ENCODE data around the gene MKRN1. TPM values are rescaled to one million over a fixed set of nuclear protein-coding genes. Genes with fewer than 3 reads are reported as not detected.
"Not testable (repeated sequence)": the region's sequence is repeated elsewhere in the genome, so short reads cannot be mapped to it uniquely, and the experiment has no call there.

The MKRN1 gene
- total and polyA plus RNA-seq, 3 experiments from 2014 or later = 66.3 to 115 (median 67.5) TPM

GRCh38 chr7:140518370-140519006 is 39.2 kb upstream of the MKRN1 start:
- H3K36me3 Mint-ChIP-seq = no peaks in the 10 kb centered on the region
- no peak overlapping the region for H3K4me3 ChIP-seq (ENCODE audit: low read length)
- ChIA-PET POLR2A (no interaction called here), CTCF (interaction anchor here (0.6 to 1.4 kb wide), 11 partner anchors 8 to 1015 kb away, joined by 3 to 4 read pairs (median 3); partner anchors contain the start of gene MRPS33)
- no peak overlapping the region for H3K4me3 Mint-ChIP-seq
- no peak for DNase-seq
- no peaks in the 10 kb centered on the region for H3K9me3 Mint-ChIP-seq
- H3K27me3 Mint-ChIP-seq = peaks cover 10 to 27% of the 10 kb centered on the region in 2 donors
- no peaks in the 10 kb centered on the region for H3K36me3 ChIP-seq (ENCODE audit: insufficient read depth, low read length)
- no peak overlapping the region for H3K27ac ChIP-seq (ENCODE audit: low read depth, low read length)
- H3K9me3 ChIP-seq (ENCODE audit: low read length) = no peaks in the 10 kb centered on the region
- H3K4me1 ChIP-seq (ENCODE audit: insufficient read depth, low read length) = no peaks in the 10 kb centered on the region
- H3K27ac Mint-ChIP-seq = no peak overlapping the region
- no peaks in the 10 kb centered on the region for H3K27me3 ChIP-seq (ENCODE audit: insufficient read depth, low read length, poor library complexity, severe bottlenecking)
- peaks cover 3 to 5% (median 4%) of the 10 kb centered on the region in 3 donors for H3K4me1 Mint-ChIP-seq

- no peaks in the 10 kb centered on the region for H3K9me3 ChIP-seq (ENCODE audit: low read length)
- Mint-ChIP-seq H3K27me3 (peaks cover 10 to 27% of the 10 kb centered on the region in 2 donors), H3K36me3 (no peaks in the 10 kb centered on the region), H3K4me3 (peak overlapping the region in 1 of 7 donors; percentile 41), H3K9me3 (no peaks in the 10 kb centered on the region), H3K27ac (peak overlapping the region in 1 of 8 donors; percentile 1), H3K4me1 (peaks cover 3 to 5% (median 4%) of the 10 kb centered on the region in 3 donors)
- CTCF ChIA-PET = interaction anchor here (0.6 to 1.4 kb wide), 13 partner anchors 9 to 1016 kb away, joined by 3 to 4 read pairs (median 3); partner anchors contain the start of gene MRPS33
- no peaks in the 10 kb centered on the region for H3K27me3 ChIP-seq (ENCODE audit: insufficient read depth, low read length, poor library complexity, severe bottlenecking)
- POLR2A ChIA-PET = no interaction called here
- H3K4me3 ChIP-seq (ENCODE audit: low read length) = no peak overlapping the region
- DNase-seq = peak; percentile 35 to 75 (median 42)
- H3K36me3 ChIP-seq (ENCODE audit: insufficient read depth, low read length) = no peaks in the 10 kb centered on the region
- H3K27ac ChIP-seq (ENCODE audit: low read depth, low read length) = no peak overlapping the region
- no peaks in the 10 kb centered on the region for H3K4me1 ChIP-seq (ENCODE audit: insufficient read depth, low read length)
Measured at GRCh38 chr7:140517546-140518369, 38.5 kb upstream of the MKRN1 start.

GRCh38 chr7:140512317-140513000 is 33.2 kb upstream of the MKRN1 start:
- Histone ChIP-seq H3K9me3 (ENCODE audit: low read length) (no peaks in the 10 kb centered on the region), H3K4me1 (ENCODE audit: insufficient read depth, low read length) (no peaks in the 10 kb centered on the region), H3K27ac (ENCODE audit: low read depth, low read length) (no peak overlapping the region), H3K27me3 (ENCODE audit: insufficient read depth, low read length, poor library complexity, severe bottlenecking) (no peaks in the 10 kb centered on the region), H3K36me3 (ENCODE audit: insufficient read depth, low read length) (no peaks in the 10 kb centered on the region), H3K4me3 (ENCODE audit: low read length) (no peak overlapping the region)
- H3K27me3 Mint-ChIP-seq = peaks cover 5 to 16% of the 10 kb centered on the region in 2 donors
- H3K36me3 Mint-ChIP-seq = no peaks in the 10 kb centered on the region
- no peak overlapping the region for H3K4me3 Mint-ChIP-seq
- no peaks in the 10 kb centered on the region for H3K9me3 Mint-ChIP-seq
- H3K4me1 Mint-ChIP-seq = no peaks in the 10 kb centered on the region
- ChIA-PET POLR2A (no interaction called here), CTCF (no interaction called here)
- no peak for DNase-seq
- peak overlapping the region in 1 of 8 donors; percentile 54 for H3K27ac Mint-ChIP-seq

- H3K27ac Mint-ChIP-seq = no peak overlapping the region
- H3K27ac ChIP-seq (ENCODE audit: low read depth, low read length) = no peak overlapping the region
- no peaks in the 10 kb centered on the region for H3K36me3 ChIP-seq (ENCODE audit: insufficient read depth, low read length)
- no peaks in the 10 kb centered on the region for H3K9me3 Mint-ChIP-seq
- no peaks in the 10 kb centered on the region for H3K36me3 Mint-ChIP-seq
- H3K4me1 Mint-ChIP-seq = no peaks in the 10 kb centered on the region
- ChIA-PET CTCF (no interaction called here), POLR2A (no interaction called here)
- peaks cover 4% of the 10 kb centered on the region for H3K4me1 ChIP-seq (ENCODE audit: insufficient read depth, low read length)
- H3K9me3 ChIP-seq (ENCODE audit: low read length) = no peaks in the 10 kb centered on the region
- H3K27me3 ChIP-seq (ENCODE audit: insufficient read depth, low read length, poor library complexity, severe bottlenecking) = no peaks in the 10 kb centered on the region
- no peak for DNase-seq
- no peak overlapping the region for H3K4me3 ChIP-seq (ENCODE audit: low read length)
- H3K27me3 Mint-ChIP-seq = peaks cover 3 to 8% of the 10 kb centered on the region in 2 donors
- H3K4me3 Mint-ChIP-seq = no peak overlapping the region
Measured at GRCh38 chr7:140509789-140510188, 30.5 kb upstream of the MKRN1 start.

- H3K36me3 Mint-ChIP-seq; H3K9me3 Mint-ChIP-seq; H3K27me3 Mint-ChIP-seq; H3K4me1 ChIP-seq (ENCODE audit: insufficient read depth, low read length); H3K4me3 Mint-ChIP-seq; H3K9me3 ChIP-seq (ENCODE audit: low read length); H3K27me3 ChIP-seq (ENCODE audit: insufficient read depth, low read length, poor library complexity, severe bottlenecking); H3K36me3 ChIP-seq (ENCODE audit: insufficient read depth, low read length); H3K4me1 Mint-ChIP-seq; DNase-seq; H3K4me3 ChIP-seq (ENCODE audit: low read length); POLR2A ChIA-PET: not testable (repeated sequence)
- H3K27ac ChIP-seq (ENCODE audit: low read depth, low read length) = peak overlapping the region; percentile 69
- peak overlapping the region in 1 of 8 donors; percentile 42 for H3K27ac Mint-ChIP-seq
- CTCF ChIA-PET = interaction anchor here (1.1 kb wide), 1 partner anchor 146 kb away, joined by 3 read pairs; no protein-coding TSS in a partner anchor
Measured at GRCh38 chr7:140507556-140507955, 28.3 kb upstream of the MKRN1 start.

- Histone ChIP-seq H3K9me3 (ENCODE audit: low read length) (no peaks in the 10 kb centered on the region), H3K27ac (ENCODE audit: low read depth, low read length) (peak overlapping the region; percentile 69), H3K27me3 (ENCODE audit: insufficient read depth, low read length, poor library complexity, severe bottlenecking) (no peaks in the 10 kb centered on the region), H3K4me3 (ENCODE audit: low read length) (no peak overlapping the region), H3K4me1 (ENCODE audit: insufficient read depth, low read length) (peaks cover 4% of the 10 kb centered on the region), H3K36me3 (ENCODE audit: insufficient read depth, low read length) (no peaks in the 10 kb centered on the region)
- Mint-ChIP-seq H3K4me1 (no peaks in the 10 kb centered on the region), H3K9me3 (no peaks in the 10 kb centered on the region), H3K4me3 (no peak overlapping the region), H3K27me3 (peaks cover 0 to 3% of the 10 kb centered on the region in 2 donors), H3K36me3 (no peaks in the 10 kb centered on the region), H3K27ac (no peak overlapping the region)
- ChIA-PET CTCF (interaction anchor here (1.1 kb wide), 1 partner anchor 146 kb away, joined by 3 read pairs; no protein-coding TSS in a partner anchor), POLR2A (no interaction called here)
- no peak for DNase-seq
Measured at GRCh38 chr7:140506788-140507464, 27.6 kb upstream of the MKRN1 start.

- H3K9me3 ChIP-seq (ENCODE audit: low read length) = no peaks in the 10 kb centered on the region
- no peak for DNase-seq
- H3K27me3 ChIP-seq (ENCODE audit: insufficient read depth, low read length, poor library complexity, severe bottlenecking) = no peaks in the 10 kb centered on the region
- H3K36me3 ChIP-seq (ENCODE audit: insufficient read depth, low read length) = no peaks in the 10 kb centered on the region
- H3K9me3 Mint-ChIP-seq = no peaks in the 10 kb centered on the region
- no peak overlapping the region for H3K27ac ChIP-seq (ENCODE audit: low read depth, low read length)
- H3K4me1 Mint-ChIP-seq = no peaks in the 10 kb centered on the region
- H3K4me3 ChIP-seq (ENCODE audit: low read length) = no peak overlapping the region
- no peak overlapping the region for H3K27ac Mint-ChIP-seq
- POLR2A ChIA-PET = interaction anchor here (0.6 kb wide), 1 partner anchor 171 kb away, joined by 4 read pairs; no protein-coding TSS in a partner anchor
- H3K36me3 Mint-ChIP-seq = no peaks in the 10 kb centered on the region
- CTCF ChIA-PET = interaction anchor here (0.6 to 1.2 kb wide), 4 partner anchors 9 to 146 kb away, joined by 3 to 4 read pairs (median 3); no protein-coding TSS in a partner anchor
- H3K4me1 ChIP-seq (ENCODE audit: insufficient read depth, low read length) = peaks cover 1% of the 10 kb centered on the region
- no peak overlapping the region for H3K4me3 Mint-ChIP-seq
- H3K27me3 Mint-ChIP-seq = peaks cover 0 to 3% of the 10 kb centered on the region in 2 donors
Measured at GRCh38 chr7:140501966-140502365, 22.7 kb upstream of the MKRN1 start.
